HUES48 (cell line): ENCODE data around the gene LRP6.

Experiments
- H3K27ac ChIP-seq: one replicate; pipeline ENCODE4 v1.7.0; 2013; ENCODE audit warnings: low read depth, low read length, inconsistent platforms
- H3K27me3 ChIP-seq: 2 replicates; pipeline ENCODE4 v1.6.1; 2013; ENCODE audit warnings: mild to moderate bottlenecking, low read length; ENCODE audit not compliant: control insufficient read depth, insufficient read depth
- H3K36me3 ChIP-seq: 2 replicates; pipeline ENCODE4 v1.6.1; 2013; ENCODE audit warnings: low read length; ENCODE audit not compliant: control insufficient read depth, insufficient read depth
- H3K4me1 ChIP-seq: 2 replicates; pipeline ENCODE4 v1.6.1; 2013; ENCODE audit warnings: mild to moderate bottlenecking, low read length; ENCODE audit not compliant: control insufficient read depth, insufficient read depth
- H3K4me3 ChIP-seq: 2 replicates; pipeline ENCODE4 v1.5.1; 2013; ENCODE audit warnings: mild to moderate bottlenecking, low read depth, low read length
- H3K9ac ChIP-seq: 2 replicates; pipeline ENCODE4 v1.6.1; 2013; ENCODE audit warnings: mild to moderate bottlenecking, low read depth, low read length, moderate library complexity
- H3K9me3 ChIP-seq: 2 replicates; pipeline ENCODE4 v1.6.1; 2013; ENCODE audit warnings: low read length; ENCODE audit not compliant: control insufficient read depth, insufficient read depth

Gene LRP6

GRCh38 chr12:12238605-12239004, 28.2 kb downstream of the LRP6 start:
- no peak overlapping the region for H3K27ac ChIP-seq
- H3K4me1 ChIP-seq = peaks cover 33% of the 10 kb centered on the region
- no peaks in the 10 kb centered on the region for H3K36me3 ChIP-seq
- no peak overlapping the region for H3K4me3 ChIP-seq
- H3K9me3 ChIP-seq = no peaks in the 10 kb centered on the region
- H3K27me3 ChIP-seq = no peaks in the 10 kb centered on the region
- no peak overlapping the region for H3K9ac ChIP-seq

GRCh38 chr12:12236896-12237295, 29.9 kb downstream of the LRP6 start:
- Histone ChIP-seq H3K27me3 (no peaks in the 10 kb centered on the region), H3K4me3 (no peak overlapping the region), H3K27ac (peak overlapping the region; percentile 31), H3K9me3 (no peaks in the 10 kb centered on the region), H3K36me3 (no peaks in the 10 kb centered on the region), H3K4me1 (peaks cover 26% of the 10 kb centered on the region), H3K9ac (no peak overlapping the region)

- H3K36me3 ChIP-seq = no peaks in the 10 kb centered on the region
- no peaks in the 10 kb centered on the region for H3K9me3 ChIP-seq
- no peaks in the 10 kb centered on the region for H3K27me3 ChIP-seq
- no peak overlapping the region for H3K4me3 ChIP-seq
- no peak overlapping the region for H3K9ac ChIP-seq
- peaks cover 25% of the 10 kb centered on the region for H3K4me1 ChIP-seq
- no peak overlapping the region for H3K27ac ChIP-seq
These were observed 36.6 kb downstream of the LRP6 start for GRCh38 chr12:12230275-12230674.

GRCh38 chr12:12229556-12230092, 37.2 kb downstream of the LRP6 start:
- Histone ChIP-seq H3K4me3 (no peak overlapping the region), H3K27me3 (no peaks in the 10 kb centered on the region)

GRCh38 chr12:12228402-12228801, 38.4 kb downstream of the LRP6 start:
- Histone ChIP-seq H3K9me3 (no peaks in the 10 kb centered on the region), H3K4me3 (no peak overlapping the region), H3K36me3 (no peaks in the 10 kb centered on the region), H3K27ac (no peak overlapping the region), H3K27me3 (no peaks in the 10 kb centered on the region), H3K9ac (no peak overlapping the region), H3K4me1 (peaks cover 25% of the 10 kb centered on the region)

More at GRCh38 chr12:12229556-12230092, 37.2 kb downstream of the LRP6 start:
- H3K4me1 ChIP-seq = peaks cover 25% of the 10 kb centered on the region
- no peaks in the 10 kb centered on the region for H3K36me3 ChIP-seq
- no peaks in the 10 kb centered on the region for H3K9me3 ChIP-seq
- H3K27ac ChIP-seq = peak overlapping the region; percentile 20
- no peak overlapping the region for H3K9ac ChIP-seq

- Histone ChIP-seq H3K27ac (no peak overlapping the region), H3K4me3 (no peak overlapping the region), H3K4me1 (peaks cover 29% of the 10 kb centered on the region), H3K9me3 (no peaks in the 10 kb centered on the region), H3K36me3 (no peaks in the 10 kb centered on the region), H3K27me3 (no peaks in the 10 kb centered on the region), H3K9ac (no peak overlapping the region)
These were observed 40.7 kb downstream of the LRP6 start for GRCh38 chr12:12226187-12226586.

- H3K4me3 ChIP-seq = no peak overlapping the region
- peaks cover 38% of the 10 kb centered on the region for H3K4me1 ChIP-seq
- H3K27me3 ChIP-seq = no peaks in the 10 kb centered on the region
- no peak overlapping the region for H3K27ac ChIP-seq
- no peaks in the 10 kb centered on the region for H3K9me3 ChIP-seq
- H3K36me3 ChIP-seq = no peaks in the 10 kb centered on the region
- no peak overlapping the region for H3K9ac ChIP-seq
These were observed 42.5 kb downstream of the LRP6 start for GRCh38 chr12:12224240-12224940.

GRCh38 chr12:12221560-12221959, 45.3 kb downstream of the LRP6 start:
- Histone ChIP-seq H3K27ac (no peak overlapping the region), H3K4me1 (peaks cover 33% of the 10 kb centered on the region), H3K27me3 (no peaks in the 10 kb centered on the region), H3K9me3 (no peaks in the 10 kb centered on the region), H3K4me3 (no peak overlapping the region), H3K9ac (no peak overlapping the region), H3K36me3 (no peaks in the 10 kb centered on the region)

- H3K4me3 ChIP-seq = no peak overlapping the region
- H3K9me3 ChIP-seq = no peaks in the 10 kb centered on the region
- H3K27ac ChIP-seq = peak overlapping the region; percentile 2
- no peaks in the 10 kb centered on the region for H3K36me3 ChIP-seq
- no peaks in the 10 kb centered on the region for H3K27me3 ChIP-seq
- H3K4me1 ChIP-seq = peaks cover 40% of the 10 kb centered on the region
- no peak overlapping the region; the same call in 1 of the 2 replicates for H3K9ac ChIP-seq
These were observed 47.2 kb downstream of the LRP6 start for GRCh38 chr12:12219664-12220063.

- H3K4me1 ChIP-seq = peaks cover 39% of the 10 kb centered on the region
- H3K27ac ChIP-seq = peak overlapping the region; percentile 40
- H3K9me3 ChIP-seq = no peaks in the 10 kb centered on the region
- H3K9ac ChIP-seq = no peak overlapping the region
- H3K27me3 ChIP-seq = no peaks in the 10 kb centered on the region
- H3K36me3 ChIP-seq = no peaks in the 10 kb centered on the region
- 0 out of 2 replicates have a peak overlapping the region, but pooled peaks have one; percentile 8 for H3K4me3 ChIP-seq
These were observed 49.9 kb downstream of the LRP6 start for GRCh38 chr12:12217018-12217359.

- Histone ChIP-seq H3K9me3 (no peaks in the 10 kb centered on the region), H3K4me1 (peaks cover 34% of the 10 kb centered on the region), H3K4me3 (0 out of 2 replicates have a peak overlapping the region, but pooled peaks have one; percentile 8), H3K27me3 (no peaks in the 10 kb centered on the region), H3K36me3 (no peaks in the 10 kb centered on the region), H3K9ac (no peak overlapping the region), H3K27ac (peak overlapping the region; percentile 40)
These were observed 50.4 kb downstream of the LRP6 start for GRCh38 chr12:12216349-12217017.
